ENCODE measurements around the gene ABCG4.
A peak's percentile ranks its signal among the peaks of the same experiment; 100 is the strongest.
"Not testable (repeated sequence)": the region's sequence is repeated elsewhere in the genome, so short reads cannot be mapped to it uniquely, and the experiment has no call there.

Gene ABCG4

DNA sequence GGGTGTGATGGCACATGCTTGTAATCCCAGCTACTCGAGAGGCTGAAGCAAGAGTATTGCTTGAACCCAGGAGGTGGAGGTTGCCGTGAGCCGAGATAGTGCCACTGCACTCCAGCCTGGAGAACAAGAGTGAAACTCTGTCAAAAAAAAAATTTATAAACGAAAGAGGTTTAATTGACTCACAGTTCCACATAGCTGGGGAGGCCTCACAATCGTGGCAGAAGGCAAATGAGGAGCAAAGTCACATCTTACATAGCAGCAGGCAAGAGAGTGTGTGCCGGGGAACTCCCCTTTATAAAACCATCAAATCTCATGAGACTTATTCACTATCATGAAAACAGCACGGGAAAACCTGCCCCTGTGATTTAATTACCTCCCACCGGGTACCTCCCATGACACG, 35.5 kb downstream of the ABCG4 start:
- not testable (repeated sequence) for DNase-seq (ENCODE audit: low spot score)

- no peak for DNase-seq (ENCODE audit: low spot score)
Observed at GRCh38 chr11:119185981-119186634, 37.3 kb downstream of the ABCG4 start.

GRCh38 chr11:119187123-119187892, 38.5 kb downstream of the ABCG4 start:
- DNase-seq (ENCODE audit: low spot score) = no peak

DNA sequence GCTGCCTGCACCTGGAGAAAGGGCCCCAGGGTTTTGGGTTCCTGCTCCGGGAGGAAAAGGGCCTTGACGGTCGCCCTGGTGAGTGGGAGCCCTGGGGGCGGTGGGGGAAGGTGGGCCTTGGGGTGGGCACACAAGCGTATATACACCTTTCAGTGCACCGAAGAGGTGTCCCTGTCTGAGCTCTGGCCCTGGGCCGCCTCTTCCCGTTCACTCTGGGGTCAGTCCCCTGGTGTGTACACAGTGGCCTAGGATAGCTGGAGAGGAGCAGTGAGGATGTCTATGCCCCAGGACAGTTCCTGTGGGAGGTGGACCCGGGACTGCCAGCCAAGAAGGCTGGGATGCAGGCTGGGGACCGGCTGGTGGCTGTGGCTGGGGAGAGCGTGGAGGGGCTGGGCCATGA, 39.2 kb downstream of the ABCG4 start:
- no peak for DNase-seq (ENCODE audit: low spot score)

DNA sequence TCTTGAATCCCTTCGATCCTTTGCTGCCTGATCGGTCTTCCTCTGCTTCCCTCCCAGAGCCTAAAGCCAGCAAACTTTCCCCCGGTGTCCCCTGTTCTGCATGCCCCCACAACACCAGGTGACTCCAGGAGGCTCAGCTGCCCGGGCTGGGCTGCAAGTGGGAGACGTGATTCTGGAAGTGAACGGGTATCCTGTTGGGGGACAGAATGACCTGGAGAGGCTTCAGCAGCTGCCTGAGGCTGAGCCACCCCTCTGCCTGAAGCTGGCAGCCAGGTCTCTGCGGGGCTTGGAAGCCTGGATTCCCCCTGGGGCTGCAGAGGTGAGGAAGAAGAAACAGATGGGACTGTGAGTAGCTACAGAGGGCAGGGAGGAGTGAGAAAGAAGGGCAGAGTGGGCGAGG, 40.0 kb downstream of the ABCG4 start:
- no peak for DNase-seq (ENCODE audit: low spot score)

DNA sequence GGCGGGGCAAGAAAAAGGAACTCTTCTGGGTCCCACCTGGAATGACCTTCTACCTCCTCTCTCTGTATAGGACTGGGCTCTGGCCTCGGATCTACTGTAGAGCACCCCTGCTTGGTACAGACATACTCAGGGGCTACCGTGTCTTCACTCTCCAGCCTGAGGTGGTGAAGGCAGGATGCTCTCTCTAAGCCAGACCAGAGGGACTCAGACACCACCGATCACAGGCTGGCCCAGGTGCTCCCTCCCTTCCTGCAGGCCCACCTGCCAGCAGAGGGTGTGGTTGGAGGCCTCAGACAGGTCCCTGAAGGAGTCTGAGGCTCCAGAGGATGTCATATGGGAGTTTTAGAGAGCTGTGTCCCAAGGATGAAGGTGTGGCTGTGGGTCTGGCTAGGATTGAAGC, 40.5 kb downstream of the ABCG4 start:
- DNase-seq (ENCODE audit: low spot score) = no peak

DNA sequence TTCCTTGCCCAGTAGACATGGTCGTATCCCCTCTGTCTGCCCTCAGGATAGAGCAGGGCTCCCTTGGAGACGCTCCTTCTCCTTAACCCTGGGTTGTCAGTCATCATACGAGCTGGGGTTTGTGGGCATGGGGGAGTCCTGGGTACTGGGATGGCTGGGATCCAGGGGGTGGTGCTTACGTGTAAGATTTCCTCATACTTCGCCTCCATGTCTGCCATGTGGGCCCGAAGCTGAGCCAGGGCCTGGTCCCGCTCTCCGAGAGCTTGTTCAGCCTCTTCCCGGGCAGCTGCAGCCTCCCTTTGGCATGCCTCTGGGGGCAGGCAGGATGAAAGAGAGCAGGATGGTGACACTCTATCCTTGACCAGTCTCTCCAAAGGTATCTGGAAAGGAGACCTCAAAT, 41.7 kb downstream of the ABCG4 start:
- no peak for DNase-seq (ENCODE audit: low spot score)

- DNase-seq (ENCODE audit: low spot score) = not testable (repeated sequence)
Observed at GRCh38 chr11:119191265-119191664, 42.4 kb downstream of the ABCG4 start.

DNA sequence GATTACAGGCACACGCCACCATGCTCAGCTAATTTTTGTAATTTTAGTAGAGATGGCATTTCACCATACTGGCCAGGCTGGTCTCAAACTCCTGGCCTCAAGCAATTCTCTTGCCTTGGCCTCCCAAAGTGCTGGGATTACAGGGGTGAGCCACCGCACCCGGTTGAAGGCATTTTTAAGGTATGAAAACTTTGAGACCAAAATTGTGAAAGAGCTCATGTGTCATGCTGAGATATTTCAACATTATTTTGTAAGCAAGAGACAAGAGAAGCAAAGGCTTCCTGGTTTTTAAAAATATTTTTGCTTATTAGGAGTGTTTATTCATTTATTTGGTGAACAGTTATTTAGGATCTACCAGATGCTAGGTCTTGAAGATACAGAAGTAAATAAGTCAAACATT, 43.3 kb downstream of the ABCG4 start:
- no peak for DNase-seq (ENCODE audit: low spot score)

DNA sequence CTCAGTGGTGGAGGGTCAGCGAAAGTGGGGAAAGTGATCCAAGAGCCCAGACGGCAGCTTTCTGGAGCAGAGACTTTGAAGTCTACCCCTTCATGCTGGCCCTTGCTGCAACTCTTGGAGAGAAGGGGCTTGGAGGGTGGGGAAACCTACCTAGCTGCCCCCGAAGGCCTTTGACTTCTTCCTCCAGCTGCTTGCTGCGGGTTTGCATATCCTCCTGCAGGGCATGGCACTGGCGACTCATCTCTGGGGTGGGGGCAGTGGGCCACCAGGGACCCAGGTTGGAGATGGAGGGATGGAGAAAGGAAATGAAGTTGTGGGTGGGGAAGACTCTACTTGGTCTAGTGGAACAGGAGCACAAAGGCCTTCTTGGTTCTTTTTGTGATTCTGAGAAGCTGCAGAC, 44.1 kb downstream of the ABCG4 start:
- no peak for DNase-seq (ENCODE audit: low spot score)

GRCh38 chr11:119193626-119194025, 44.8 kb downstream of the ABCG4 start:
- no peak for DNase-seq (ENCODE audit: low spot score)

DNA sequence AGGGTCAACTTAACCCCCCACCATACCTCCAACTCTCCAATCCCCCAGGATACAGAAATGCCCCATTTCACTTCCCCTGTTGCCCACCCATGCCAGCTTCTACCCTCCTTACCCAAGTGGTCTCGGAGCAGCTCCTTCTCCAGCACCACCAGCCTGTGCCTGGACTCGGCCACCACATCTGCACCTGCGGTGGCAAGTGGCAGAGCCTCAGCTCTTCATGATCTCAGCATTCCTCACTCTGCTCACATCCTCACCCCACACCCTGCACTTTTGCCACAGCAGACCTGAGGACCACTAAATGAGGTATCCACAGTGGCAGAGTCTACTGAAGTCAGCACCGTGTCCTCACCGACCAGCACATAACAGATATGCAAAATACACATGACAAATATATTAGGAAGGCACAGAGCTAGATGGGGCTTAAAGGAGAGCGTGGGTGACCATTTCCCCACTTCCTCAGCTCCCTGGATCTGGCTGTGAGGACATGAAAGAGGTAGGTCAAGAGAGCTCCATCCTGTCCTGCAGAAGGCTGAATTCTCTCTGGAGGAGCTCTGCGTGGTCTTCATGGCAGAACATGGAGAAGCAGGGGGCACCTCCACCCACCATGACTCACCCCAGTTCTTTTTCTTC, 46.1 kb downstream of the ABCG4 start:
- no peak for DNase-seq (ENCODE audit: low spot score)

DNA sequence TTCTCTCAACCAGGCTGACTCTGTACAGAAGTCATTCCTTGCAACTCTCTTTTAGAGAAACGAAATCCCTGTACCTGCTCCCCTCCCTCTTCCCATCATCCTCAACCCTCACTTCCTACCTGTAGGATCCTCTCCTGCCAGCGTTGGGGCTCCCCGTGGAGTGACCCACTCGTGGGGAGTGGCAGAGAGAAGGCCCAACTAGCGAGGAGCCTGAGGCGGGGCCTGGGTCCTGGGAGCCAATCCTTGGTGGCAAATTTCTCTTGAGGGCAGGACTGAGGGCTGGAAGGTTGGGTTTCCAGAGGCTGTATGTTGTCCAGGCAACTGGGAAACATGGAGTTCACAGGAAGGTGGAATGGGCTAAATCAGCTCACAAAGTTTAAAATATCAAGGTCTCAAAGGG, 46.8 kb downstream of the ABCG4 start:
- peak; percentile 29 for DNase-seq (ENCODE audit: low spot score)

DNA sequence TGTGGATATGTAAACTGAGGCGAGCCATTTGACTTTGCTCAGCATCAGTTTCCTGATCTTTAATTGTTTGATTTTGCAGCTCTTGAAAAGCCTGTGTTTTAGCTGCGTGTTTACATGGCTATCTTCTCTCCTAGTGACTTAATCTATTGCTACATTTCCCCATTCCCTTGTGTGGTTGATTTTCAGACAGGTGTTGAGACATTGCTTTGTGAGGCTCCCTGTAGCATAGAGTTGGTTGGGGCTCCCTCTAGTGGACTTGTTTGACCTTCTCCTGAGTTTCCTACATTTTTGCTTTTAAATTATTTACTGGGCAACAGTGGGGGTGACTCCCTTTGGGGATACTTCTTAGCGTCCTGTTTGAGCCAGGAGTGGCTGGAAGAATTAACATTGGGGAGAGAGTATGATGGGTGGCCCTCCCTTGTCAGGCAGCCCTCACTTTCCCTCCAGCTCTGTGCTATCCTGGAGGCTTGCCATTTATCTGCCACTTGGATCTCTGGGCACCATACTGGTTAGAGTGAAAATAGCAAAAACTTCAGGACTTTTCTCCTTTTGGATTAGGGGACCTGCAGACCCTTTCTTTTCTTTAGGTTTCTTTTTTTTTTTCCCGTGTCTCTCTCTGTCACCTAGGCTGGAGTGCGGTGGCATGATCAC, 48.1 kb downstream of the ABCG4 start:
- DNase-seq (ENCODE audit: low spot score) = peak; percentile 93

GRCh38 chr11:119198925-119199324, 50.1 kb downstream of the ABCG4 start:
- no peak for DNase-seq (ENCODE audit: low spot score)

- DNase-seq (ENCODE audit: low spot score) = not testable (repeated sequence)
Observed at GRCh38 chr11:119201236-119201635, 52.4 kb downstream of the ABCG4 start.

GRCh38 chr11:119202554-119202953, 53.7 kb downstream of the ABCG4 start:
- no peak for DNase-seq (ENCODE audit: low spot score)

- no peak for DNase-seq (ENCODE audit: low spot score)
Observed at GRCh38 chr11:119204066-119204465, 55.2 kb downstream of the ABCG4 start.

- no peak for DNase-seq (ENCODE audit: low spot score)
Observed at GRCh38 chr11:119205080-119205479, 56.2 kb downstream of the ABCG4 start.

DNA sequence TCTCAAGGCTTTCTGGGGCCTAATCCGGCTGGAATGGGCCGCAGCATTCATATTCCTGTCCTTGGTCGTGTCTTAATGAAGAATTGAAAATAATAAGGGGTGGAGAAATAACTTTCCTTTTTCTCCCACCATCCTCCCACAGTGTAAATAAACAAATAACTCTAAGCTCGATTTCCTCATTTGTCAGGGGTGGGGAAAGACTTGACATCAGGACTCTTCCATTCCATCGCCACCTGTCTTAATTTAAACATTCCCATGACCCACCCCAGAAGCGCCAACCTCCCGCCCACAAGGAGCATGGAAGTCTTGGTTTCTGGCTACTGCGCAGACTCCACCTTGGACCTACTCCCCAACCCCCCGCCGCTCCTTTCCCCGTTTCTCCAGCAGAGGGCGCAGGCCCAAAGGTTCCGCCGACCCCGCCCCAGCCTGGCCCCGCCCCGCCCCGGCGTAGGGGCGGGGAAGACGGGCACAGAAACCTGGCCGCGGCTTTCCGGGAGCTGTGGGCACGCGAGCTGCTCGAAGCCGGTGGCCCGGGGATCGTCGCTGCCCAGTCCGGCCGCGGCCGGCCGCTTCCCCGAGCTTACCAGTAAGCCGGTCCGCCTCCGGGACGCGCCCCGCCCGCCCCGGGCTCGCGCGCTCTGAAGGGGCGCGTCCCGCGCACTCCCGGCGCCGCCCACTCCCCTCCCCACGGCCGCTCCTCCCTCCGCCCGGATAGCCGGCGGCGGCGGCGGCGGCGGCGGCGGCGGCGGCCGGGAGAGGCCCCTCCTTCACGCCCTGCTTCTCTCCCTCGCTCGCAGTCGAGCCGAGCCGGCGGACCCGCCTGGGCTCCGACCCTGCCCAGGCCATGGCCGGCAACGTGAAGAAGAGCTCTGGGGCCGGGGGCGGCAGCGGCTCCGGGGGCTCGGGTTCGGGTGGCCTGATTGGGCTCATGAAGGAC, 57.0 kb downstream of the ABCG4 start, which contains the start of gene CBL:
TSS of gene CBL (plus strand) at position 766 of the 937 bp plus-strand sequence. CDS start at position 845, 79 bp downstream.
- peak; percentile 94 for DNase-seq (ENCODE audit: low spot score)
